HG03378 (cell line): ENCODE results near the gene B3GALT4.
"Not testable (repeated sequence)": the region's sequence is repeated elsewhere in the genome, so short reads cannot be mapped to it uniquely, and the experiment has no call there.

Experiments
- ATAC-seq: cut with Tn5 transposase; IDR thresholded peaks from one replicate; pipeline ENCODE4 v1.9.1; 2021; ENCODE audit warnings: mild to moderate bottlenecking, moderate library complexity; ENCODE audit not compliant: unreplicated experiment

B3GALT4 gene

DNA sequence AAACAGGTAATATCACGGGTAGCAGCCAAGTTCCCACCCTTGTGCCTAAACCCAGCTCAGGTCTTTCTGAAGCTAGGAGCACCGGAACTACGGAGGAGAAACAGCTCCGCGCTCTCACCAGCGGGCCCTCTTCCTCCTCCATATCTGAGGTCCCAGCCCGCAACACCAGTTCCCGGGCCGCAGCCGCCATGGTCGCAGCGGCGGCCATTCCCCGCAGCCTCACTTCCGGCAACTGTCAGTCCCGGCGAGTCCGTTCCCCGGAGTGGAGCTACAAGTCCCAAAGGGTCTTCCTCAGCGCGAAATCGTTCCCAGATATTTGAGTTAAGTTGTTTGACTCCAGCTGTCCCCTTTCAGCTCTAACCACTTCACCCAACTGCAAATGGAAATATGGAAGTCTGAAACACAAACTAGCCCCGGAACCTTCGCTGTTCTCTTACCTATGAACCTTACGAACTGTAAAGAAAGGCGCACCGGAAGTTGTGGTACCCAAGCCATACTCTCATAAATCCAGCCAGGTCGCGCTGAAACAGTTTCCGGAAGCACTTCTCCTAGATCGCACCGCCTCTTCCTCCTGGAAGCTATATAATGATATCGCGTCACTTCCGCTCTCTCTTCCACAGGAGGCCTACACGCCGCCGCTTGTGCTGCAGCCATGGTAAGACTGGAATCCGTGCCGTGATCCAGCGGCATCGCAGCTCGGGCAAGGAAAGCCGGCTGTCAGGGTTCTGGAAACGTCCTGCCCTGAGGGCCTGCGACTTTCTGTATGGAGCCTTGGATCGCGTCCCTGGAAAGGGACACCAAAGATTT lies 5.3 kb upstream of the B3GALT4 start, which contains the start of the genes RPS18 and VPS52:
Gene RPS18, plus strand, starts transcription at position 608 of the 807 bp plus-strand sequence. Its CDS starts 45 bp downstream, at position 653.
Gene VPS52, minus strand, starts transcription at position 409 of the 807 bp plus-strand sequence. Its CDS starts 201 bp downstream, at position 208.
- peak; percentile 83 for ATAC-seq

DNA sequence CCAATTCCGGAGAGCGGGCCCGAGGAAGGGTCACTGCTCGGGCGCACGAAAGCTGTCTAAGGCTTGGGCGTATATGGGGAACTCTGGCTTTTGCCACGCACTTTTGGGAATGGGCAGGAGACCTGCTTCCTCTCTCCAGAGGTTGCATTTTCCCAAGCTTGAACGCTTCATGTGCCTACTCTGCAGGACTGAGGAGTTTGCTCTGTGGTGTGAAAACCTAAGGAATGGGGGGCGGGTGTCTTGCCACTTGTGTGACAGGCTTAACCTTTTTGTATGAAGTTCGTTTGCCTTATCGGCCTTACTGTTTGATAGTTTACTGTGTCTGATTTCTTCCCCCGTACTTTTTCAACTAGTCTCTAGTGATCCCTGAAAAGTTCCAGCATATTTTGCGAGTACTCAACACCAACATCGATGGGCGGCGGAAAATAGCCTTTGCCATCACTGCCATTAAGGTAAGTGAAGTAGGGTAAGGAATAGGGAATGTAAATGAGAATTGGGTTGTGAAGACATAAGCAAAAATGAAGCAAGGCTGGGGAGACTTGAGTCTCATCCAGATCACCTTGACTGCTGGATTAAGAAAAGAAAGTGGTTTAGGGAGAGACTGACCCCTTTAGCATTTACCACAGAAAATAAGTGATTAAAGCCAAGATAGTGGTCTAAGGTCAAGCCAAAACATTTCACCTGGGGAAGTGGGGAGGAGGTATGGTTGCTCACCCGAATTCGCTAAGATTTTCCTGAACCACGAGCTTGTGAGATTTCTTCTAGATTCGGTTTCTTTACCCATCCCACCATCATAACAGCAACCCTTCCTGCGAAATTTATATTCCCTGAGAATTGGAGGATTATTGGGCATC lies 4.4 kb upstream of the B3GALT4 start:
- peak; percentile 29 for ATAC-seq

DNA sequence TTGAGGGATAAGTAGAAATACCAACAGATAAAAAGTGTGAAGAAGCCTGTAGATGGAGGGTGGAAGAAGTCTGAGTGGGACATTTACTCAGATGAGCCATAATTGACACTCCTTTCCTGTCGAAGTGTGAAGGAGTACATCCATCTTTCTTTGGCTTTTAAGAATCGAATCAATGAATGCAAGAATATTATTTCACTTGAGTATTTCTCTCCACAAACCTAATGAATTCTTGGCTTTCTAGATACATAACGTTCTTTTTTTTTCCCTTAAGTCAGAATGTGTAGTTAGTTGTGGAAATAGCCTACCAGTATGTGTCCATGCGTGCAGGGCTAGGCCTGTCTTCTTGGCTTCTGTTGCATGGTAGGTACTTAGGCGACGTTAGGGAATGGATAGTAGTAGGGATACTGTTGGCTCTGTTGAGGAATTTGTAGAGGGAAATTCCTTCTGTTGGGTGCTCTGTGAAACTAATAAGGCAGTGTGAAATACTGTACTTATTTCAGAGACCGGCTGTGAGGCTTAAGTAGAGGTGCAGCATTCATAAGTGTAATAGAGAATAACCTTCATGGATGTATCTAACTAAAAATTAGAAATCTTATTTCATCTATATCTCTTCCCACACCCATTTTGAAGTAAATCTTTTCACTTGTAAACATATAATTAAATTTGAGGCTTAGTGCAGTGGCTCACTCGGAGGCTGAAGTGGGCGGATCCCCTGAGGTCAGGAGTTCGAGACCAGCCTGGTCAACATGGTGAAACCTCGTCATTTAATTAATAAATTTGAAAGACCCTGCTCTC lies 3.6 kb upstream of the B3GALT4 start:
- no peak for ATAC-seq

DNA sequence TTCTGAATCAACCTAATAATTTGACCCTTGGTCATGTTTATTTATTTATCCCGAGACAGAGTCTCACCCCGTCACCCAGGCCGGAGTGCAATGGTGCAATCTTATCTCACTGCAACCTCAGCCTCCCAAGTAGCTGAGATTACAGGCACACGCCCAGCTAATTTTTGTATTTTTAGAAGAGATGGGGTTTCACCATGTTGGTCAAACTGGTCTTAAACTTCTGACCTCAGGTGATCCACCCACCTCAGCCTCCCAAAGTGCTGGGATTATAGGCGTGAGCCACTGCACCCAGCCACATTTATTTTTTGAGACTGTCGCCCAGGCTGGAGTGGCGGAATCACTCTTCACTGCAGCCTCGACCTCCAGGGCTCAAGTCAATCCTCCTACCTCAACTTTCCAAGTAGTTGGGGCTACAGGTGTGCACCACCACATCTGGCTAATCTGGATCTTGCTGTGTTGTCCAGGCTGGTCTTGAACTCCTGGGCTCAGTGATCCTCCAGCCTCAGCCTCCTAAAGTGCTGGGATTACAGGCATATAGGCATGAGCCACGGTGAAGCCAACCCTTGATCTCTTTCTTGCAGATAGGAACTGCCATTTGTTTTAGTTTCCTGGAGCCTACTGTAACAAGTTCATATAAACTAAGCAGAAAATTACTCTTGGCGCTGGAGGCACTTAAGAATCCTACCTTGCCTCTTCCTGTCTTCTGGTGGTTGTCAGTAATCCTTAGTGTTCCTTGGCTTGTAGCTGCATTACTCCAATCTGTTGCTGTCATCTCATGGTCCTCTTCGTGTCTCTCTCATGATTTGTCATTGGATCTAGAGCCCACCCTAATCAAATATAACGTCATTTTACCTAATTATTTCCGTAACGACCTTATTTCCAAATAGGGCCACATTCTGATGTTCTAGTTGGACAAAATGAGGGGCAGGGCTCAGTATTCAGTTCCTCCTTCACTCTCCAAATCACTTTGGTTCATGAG lies 2.7 kb upstream of the B3GALT4 start:
- no peak for ATAC-seq

DNA sequence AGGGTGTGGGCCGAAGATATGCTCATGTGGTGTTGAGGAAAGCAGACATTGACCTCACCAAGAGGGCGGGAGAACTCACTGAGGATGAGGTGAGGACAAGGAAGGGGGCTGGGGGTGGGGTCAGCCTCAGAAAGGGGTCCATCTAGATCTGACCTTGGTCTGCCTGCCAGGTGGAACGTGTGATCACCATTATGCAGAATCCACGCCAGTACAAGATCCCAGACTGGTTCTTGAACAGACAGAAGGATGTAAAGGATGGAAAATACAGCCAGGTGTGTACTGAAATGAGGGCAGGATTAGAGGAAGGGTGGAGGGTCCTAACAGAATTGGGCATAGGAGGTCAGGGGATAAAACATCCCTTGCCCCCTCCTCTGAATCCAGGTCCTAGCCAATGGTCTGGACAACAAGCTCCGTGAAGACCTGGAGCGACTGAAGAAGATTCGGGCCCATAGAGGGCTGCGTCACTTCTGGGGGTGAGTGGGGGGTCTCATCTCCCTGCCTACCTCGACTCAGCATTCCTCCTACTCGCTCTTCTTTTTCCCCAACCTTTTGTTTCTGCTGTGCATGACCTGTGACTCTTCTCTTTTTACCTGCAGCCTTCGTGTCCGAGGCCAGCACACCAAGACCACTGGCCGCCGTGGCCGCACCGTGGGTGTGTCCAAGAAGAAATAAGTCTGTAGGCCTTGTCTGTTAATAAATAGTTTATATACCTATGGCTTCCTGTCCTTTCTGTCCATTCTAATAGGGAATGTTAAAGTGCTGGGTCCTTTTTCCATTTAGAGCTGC lies 935 bp upstream of the B3GALT4 start:
- ATAC-seq: not testable (repeated sequence)

DNA sequence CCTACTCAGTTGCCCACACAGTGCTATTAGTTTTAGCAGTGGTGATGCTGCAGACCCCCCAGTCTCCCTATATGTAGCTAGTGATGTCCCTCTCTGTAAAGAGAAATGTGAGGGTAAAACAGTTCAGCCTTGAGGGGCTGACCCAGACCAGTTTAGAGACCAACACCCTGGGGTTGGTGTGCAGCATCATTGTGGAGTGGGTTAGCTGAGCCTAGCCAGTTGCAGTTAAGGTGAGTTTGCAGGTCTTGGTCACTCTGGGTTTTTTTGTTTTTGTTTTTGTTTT lies 401 bp upstream of the B3GALT4 start:
- ATAC-seq: peak; percentile 1

DNA sequence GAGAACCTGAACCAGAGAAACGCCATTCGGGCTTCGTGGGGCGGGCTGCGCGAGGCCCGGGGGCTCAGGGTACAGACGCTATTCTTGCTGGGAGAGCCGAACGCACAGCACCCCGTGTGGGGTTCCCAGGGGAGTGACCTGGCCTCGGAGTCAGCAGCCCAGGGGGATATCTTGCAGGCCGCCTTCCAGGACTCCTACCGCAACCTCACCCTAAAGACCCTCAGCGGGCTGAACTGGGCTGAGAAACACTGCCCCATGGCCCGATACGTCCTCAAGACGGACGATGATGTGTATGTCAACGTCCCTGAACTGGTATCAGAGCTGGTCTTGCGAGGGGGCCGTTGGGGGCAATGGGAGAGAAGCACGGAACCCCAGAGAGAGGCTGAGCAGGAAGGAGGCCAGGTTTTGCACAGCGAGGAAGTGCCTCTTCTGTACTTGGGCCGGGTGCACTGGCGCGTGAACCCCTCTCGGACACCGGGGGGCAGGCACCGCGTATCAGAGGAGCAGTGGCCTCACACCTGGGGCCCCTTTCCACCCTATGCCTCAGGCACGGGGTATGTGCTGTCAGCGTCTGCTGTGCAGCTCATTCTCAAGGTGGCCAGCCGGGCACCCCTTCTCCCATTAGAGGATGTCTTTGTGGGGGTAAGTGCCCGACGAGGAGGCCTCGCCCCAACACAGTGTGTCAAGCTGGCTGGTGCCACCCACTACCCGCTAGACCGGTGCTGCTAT lies 904 bp downstream of the B3GALT4 start:
- ATAC-seq: no peak

DNA sequence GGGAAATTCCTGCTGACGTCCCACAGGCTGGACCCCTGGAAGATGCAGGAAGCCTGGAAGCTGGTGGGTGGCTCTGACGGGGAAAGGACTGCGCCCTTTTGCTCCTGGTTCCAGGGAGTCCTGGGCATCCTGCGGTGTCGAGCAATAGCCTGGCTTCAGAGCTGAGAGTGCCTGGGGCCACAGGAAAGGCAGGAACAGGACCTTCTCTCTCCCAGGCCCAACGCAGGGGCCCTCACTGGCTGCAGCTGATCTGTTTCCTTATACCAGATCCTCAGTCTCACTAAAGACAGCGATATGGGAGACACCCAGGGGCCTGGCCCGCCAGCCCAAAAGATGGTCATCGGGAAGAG lies 1.4 kb downstream of the B3GALT4 start:
- ATAC-seq: no peak

DNA sequence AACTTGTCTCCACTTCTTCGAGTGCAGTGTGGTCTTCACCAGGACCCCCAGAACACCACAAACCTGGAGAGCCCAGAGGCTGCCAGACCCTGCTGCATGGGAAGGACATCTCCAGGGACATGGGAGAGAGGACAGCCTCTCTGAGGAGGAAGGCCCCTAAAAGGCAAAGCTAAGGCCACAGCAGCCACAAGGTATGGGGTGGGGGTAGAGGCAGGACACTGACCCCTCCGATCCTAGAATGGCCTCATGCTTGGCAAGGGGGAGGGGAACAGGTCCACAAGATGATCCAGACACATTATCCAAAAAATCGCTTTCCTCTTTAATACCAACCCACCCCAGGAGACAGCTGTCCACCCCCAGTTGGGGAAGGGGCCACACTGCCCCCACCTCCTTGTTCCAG lies 1.9 kb downstream of the B3GALT4 start:
- no peak for ATAC-seq

DNA sequence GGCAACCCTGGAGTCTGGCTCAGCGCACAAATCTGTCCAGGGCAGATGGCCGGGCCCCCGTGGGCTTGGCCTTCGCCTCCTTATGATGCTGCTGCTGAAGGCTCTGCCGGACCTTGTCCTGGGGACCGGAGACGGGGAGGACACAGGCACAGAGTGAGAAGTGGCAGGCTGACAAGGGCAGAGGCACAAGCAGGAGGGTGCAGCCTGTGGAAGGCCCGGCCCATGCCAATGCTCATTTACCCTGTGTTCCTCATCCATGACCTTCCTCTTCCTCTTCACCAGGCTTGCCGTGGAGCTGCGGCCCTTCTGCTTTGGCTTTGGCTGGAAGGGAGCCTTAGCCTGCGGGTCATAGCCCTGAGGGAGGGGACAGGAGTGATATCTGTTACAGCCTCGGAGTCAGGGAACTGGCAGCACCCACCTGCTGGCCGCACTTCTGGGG lies 2.4 kb downstream of the B3GALT4 start:
- no peak for ATAC-seq

DNA sequence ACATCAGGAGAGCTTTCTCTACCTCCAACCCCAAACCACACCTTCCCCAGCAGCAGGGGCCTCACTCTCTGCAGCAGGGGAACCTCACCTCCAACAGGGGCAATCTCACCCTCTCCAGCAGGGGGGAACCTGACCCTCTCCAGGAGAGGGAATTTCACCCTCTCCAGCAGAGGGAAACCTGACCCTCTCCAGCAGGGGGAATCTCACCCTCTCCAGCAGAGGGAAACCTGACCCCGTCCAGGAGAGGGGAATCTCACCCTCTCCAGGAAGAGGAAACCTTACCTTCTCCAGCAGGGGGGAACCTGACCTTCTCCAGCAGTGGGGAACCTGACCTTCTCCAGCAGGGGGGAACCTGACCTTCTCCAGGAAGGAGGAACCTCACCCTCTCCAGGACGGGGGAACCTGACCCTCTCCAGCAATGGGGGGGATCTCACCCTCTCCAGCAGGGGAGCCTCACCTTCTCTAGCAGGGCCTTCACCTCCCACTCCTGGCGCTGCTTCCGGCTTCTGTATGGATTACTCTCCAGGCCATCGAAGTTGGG lies 3.1 kb downstream of the B3GALT4 start:
- no peak for ATAC-seq

DNA sequence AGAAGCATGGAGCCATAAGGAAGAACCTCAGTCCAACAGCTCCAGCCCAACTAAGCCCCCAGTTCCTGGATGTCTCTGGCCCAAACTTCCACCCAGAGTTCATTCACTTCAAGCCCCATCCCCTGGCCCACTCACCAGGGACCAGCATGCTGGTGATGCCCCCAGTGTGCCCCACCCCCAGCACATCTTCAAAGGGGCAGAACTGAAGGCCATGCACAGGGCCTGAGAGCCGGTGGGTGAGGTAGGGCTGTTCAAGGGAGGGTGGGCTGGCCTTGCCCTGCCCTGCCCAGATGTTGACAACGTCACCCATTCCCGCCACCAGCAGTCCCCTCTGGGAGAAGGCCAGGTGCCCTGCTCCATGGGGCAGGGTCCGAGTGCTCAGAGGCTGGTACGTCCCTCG lies 3.6 kb downstream of the B3GALT4 start:
- ATAC-seq: no peak

DNA sequence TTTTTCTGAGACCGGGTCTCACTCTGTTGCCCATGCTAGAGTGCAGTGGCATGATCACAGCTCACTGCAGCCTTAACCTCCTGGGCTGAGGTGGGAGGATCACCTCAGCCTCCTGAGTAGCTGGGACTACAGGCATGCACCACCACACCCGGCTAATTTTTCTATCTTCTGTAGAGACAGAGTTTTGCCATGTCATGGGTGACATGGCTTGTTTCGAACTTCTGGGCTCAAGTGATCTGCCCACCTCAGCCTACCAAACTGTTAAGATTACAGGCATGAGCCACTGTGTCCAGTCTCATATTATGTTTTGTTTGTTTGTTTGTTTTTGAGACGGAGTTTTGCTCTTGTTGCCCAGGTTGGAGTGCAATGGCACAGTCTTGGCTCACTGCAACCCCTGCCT lies 8.3 kb downstream of the B3GALT4 start:
- ATAC-seq: not testable (repeated sequence)

DNA sequence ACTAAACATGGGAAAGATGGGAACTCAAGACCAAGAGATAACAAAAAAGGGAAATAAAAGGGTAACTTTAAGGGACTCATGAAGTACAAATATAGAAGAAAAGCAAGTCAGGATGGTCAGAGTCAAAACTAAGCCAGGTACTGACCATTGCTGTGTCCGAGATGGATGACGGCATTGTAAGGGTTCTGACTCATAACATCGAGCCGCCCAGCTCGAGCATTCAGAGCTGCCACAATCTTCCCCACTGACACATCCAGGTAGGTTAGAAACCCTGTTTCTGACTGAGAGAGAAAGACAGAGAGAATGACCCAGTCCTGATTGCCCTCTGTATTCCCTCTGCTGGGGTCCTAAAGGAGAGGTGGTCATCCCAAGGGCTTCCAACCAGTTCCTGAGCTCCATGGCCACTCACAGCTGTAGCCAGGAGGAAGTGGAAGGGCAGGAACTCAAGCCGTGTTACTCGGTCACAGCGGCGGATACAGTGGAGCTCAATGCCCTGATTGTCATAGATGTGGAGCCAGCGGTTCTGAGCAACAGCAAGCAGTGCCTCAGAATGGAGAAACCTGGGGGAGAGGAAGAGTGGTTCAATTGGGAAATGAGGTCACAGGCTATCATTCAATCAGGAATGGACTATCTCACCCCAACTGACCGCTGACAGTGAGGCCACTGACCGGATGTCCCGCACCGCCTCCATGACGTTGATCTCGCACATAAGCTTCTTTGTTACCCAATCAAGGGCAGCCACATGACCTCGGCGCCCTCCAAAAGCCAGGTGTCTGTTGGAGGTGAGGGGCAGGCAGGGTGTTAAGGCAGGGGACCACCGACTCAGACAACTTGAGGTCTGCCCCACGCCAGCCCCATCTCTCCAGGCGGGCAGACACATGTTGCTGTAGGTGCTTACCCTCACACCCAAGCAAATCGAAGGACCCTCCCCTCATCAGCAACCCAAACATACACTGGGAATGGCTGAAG lies 10.3 kb downstream of the B3GALT4 start:
- ATAC-seq: no peak

DNA sequence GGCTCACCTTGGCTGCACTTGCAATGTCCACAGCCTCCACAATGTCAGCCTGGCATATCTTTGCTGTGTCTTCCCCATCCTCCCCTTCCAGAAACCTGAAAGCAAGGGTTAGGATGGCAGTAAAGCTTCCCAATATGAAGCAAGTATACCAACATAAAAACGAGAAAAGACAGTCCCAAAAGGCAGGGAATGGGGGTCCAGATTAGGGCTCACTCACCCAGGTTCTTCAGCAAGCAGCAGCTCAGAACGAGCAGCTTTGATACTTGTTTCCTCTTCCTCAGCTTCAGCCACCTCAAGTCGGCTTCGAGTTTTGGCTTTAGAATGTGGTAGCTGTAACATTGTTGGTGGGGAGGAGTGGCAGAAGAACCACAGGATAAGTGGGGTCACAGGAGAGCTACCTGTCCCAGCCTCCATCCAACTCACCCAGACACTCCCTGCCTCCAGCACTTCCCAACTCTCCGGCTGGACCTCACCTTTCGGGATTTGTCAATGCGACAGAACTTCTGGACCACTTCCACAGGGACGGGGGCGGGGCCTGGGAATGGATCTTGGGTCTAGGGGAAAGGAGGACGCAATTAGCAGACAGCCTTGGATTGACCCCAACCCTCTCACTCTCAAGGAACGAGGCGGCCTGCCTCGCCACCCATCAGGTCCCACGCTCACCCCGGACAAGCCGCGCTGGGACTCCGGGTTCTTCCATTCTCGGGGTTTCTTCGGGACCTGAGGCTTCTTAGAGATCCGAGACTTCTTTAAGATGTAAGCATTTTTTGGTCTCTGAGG lies 11.4 kb downstream of the B3GALT4 start:
- ATAC-seq: no peak
